HT1080 (cell line): ENCODE results near the gene IFI27. TPM values are rescaled to one million over a fixed set of nuclear protein-coding genes. Genes with fewer than 3 reads are reported as not detected.

Experiments
- DNase-seq: peaks from one replicate; pipeline ENCODE4 v3.0.0-alpha.2; 2015; ENCODE audit warnings: low read depth
- total RNA-seq: library from RNA; depleted of rRNA; stranded (reverse); fragments of >200 nt; shearing (Covaris generic); gene quantifications from 2 replicates; pipeline ENCODE4 v1.2.3, GENCODE V29; 2014

IFI27 gene
- total RNA-seq, 1 experiment from 2014 or later, result 6.2 TPM

DNA sequence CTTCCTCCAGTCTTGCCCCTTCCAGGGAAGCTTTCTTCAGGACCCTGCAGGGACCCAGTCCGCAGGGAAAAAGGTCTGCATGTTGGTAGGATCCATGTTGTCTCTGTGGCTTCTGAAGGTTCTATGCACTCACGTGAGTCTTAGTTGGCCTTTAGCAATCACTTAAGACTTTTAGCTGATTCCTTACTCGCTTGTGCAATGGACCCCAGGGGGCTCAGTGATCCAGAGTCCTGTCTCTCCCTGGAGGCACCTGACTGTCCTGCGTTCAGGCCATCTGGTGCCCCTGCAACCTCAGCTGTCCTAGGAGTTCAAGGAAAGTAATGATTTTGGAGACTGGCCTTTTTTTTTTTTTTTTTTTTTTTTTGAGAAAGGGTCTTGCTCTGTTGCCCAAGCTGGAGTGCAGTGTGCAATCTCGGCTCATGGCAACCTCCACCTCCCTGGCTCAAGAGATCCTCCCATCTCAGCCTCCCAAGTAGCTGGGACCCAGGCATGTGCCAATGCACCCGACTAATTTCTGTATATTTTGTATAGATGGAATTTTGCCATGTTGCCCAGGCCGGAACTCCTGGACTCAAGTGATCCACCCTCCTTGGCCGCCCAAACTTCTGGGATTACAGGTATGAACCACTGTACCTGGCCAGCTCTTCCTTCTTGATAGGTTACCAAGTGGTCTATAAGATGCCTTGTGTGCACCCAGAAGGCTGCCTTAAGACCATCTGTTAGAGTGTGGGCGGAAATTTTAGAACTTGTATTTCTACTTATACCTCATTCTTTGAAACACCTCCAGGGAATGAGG, 14.2 kb downstream of the IFI27 start:
- DNase-seq, result no peak

DNA sequence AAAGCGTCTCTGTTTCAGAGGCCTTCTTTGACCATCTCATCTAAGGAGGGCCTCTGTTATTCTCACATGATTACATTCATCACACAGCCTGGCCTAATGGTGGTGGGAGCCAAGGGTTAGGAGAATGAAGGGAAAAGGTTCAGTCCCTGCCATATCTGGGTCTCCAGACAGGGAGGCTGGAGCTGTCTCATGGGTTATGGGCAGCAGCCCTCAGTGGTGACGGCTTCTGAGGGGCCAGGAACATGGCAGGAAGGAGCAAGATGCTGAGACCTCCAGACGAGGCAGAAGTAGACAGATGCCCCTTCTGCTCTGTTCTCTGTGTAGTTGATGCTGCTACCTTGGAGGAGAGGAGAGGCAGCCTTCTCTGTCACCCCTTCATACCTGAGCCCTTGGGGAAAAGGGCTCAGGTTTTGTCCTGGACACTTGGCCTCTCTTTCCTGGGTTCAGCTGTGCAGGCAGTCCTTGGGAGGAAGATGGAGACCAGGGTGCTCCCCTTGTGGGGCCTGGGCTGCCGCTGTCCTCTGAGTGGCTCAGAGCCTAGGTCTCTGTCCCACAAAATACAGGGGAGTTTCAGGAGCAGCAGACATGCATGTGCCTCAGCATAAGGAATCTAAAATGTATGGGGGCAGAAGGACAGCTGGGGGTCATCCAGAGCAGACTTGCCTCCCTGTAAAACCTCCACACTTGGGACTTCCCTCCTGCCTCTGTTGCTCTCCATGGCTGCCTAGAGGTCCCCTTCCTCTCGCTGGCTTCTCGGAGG, 15.3 kb downstream of the IFI27 start:
- no peak for DNase-seq

DNA sequence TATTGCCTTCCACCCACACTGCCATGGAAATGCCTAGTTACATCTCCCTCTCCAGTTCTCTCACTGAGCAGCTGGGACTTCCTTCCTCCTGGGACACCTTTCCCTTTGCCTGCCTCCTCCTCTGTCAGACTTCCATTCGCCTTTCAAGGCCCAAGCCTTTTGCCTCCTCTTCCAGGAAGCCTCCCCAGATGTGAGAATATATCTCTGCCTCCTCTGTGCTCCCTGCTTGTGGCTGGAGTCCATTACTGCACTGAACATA, 15.8 kb downstream of the IFI27 start:
- no peak for DNase-seq

DNA sequence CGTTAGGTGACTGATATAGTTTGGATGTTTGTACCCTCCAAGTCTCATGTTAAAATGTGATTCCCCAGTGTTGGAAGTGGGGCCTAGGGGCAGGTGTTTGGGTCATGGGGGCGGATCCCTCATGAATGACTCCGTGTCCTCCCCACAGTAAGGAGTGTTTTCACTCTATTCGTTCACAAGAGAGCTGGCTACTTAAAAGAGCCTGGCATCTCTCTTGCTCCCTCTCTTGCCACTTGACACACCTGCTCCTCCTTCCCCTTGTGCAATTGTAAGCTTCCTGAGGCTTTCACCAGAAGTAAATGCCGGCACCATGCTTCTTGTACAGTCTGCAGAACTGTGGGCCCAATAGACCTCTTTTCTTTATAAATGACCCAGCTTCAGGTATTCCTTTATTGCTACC, 16.3 kb downstream of the IFI27 start:
- DNase-seq, result no peak

DNA sequence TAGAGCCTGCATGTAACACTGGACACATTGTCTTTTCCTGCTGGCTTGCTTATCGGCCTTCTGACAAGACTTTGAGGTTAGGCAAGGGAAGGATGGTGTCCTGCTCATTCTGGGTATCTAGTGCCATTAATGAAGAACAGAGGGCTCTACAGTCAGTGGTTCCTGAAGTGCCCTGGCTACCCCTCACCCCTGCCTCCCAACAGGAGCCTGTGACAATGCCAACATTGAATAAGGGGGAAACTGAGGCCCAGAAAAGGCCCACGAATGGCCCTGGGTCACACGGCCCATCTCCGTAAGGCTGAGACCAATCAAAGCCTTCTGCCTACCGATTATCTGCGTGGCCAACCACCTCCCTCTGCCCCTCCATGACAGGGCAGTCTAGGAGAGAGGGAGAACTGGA, 16.8 kb downstream of the IFI27 start:
- no peak for DNase-seq

DNA sequence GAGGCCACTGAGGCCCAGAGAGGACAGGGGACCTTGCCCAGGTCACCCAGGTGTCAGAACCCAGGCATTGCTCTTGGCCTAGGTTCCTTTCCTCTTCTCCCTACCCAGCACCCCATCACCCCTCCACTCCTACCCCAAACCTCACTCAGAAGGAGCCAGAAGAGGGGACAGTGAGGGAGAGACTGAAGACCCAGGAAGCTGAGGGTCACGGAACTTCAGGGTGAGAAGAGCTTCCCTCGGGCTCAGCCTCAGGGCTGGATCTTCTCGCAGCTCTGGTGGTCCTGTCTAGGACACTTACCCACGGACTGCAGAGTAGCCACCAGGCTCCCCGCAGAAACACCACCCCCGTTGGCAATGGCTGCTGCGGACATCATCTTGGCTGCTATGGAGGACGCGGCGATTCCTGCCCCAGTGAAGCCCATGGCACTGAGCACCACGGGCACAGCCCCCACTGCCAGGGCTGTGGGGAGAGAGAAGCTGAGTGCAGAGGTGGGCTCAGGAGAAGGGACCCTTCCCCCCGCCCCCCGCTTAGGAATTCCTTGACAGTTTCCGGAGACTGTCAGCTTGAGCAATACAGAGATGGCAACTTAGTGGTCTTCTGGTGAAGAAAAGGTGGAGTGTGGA, 17.8 kb downstream of the IFI27 start:
- no peak for DNase-seq

DNA sequence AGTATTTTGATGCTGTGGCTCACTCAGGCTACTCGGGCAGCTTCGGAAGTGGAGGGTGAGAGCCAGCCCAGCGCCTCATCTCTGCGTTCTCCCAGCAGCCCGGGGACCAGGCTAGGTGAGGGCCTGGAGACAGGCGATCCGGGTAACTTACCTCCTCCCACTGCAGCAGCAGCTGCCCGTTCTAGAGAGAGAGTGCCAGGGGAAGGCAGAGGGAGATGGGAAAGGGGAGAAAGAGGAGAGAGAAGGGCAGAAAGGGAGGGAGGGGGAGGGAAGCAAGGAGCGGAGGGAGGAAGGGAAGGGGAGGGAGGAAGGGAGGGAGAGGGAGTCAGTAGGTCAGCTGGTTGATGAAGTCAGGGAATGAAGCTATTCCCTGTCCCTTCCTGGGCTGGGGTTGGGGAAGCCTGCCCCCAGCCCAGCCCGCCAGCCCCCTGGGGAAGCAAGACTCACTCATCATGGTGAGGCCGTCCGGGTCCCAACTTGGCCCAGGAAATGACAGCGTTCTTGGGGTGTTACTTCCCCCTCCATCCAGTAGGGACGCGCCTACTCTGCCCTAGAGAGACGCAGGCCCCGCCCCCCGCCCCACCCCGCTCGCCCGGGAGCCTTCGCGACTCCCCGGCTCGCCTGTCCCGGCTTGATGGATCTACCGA, 18.7 kb downstream of the IFI27 start, which contains the start of gene IFI27L2:
Gene IFI27L2, minus strand, starts transcription at position 494 of the 647 bp plus-strand sequence. Its CDS starts 40 bp downstream, at position 454.
- peak; percentile 82 for DNase-seq

DNA sequence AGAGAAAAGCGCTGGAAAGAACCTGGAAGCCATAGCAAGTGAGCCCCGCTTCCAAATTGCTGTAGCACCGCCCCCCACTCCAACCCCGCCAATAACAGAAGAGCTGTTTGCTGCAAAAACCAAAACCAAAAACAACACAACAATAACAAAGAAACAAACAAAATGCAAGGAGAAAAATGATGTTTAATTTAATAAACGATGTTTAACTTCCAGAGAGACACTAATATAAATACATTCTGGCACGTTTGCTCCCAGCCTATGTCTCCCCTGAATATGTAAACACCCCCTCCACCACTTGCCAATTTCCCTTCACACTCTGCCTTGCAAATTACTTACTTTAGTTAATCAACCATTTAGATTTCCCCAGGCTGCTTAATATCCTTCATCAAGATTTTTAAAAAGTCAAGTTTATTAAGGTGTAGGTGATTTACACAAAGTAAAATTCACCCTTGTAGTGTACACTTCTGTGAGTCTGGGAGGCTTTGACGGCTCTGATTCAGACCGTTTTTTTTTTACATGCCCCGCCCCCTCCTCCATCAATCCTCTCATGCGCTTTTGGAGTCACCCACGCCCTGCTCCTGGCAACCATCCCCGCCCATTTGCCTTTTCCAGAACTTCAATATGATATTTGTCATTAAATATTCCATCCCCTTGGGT, 19.4 kb downstream of the IFI27 start:
- peak; percentile 68 for DNase-seq

DNA sequence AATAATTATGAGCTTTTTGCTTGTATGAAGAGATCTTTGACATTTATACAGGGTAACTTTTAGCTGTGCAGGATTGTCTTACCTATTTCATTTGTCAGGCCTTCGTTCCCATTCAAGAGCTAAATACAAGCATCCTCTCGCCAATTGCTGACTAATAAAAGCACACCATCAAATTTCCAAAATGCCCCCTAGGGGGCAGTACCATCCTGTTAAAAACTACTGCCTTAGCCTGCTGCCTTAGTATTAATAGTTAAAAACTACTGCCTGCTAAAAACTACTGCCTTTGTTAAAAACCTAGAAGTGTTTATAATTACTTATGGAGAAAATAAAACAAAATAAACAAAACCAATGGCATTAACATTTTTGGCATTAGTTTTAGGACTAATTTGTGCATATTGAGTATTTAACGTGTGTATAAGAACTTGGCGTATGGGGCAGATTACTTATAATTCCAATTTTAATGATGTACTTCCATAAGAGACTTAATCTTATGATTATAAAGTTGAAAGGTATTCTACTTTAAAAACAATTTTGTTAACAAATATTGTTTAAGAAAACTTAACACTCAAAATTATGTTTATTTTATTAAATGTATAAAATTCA, 21.9 kb downstream of the IFI27 start:
- DNase-seq, result peak; percentile 75

DNA sequence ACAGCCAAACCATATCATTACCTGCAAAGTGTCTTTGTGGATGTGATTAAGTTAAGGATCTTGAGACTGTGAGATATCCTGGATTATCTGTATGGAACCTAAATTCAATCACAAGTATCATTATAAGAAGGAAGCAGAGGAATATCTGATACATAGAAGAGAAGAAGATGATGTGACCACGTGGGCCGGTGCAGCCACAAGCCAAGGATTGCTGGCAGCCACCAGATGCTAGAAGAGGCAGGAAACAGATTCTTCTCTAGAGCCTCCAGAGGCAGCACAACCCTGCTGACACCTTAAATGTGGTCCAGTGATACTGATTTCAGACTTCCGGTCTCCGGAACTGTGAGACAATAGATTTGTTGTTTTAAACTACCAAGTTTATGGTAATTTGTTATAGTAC, 24.9 kb downstream of the IFI27 start:
- DNase-seq, result no peak

DNA sequence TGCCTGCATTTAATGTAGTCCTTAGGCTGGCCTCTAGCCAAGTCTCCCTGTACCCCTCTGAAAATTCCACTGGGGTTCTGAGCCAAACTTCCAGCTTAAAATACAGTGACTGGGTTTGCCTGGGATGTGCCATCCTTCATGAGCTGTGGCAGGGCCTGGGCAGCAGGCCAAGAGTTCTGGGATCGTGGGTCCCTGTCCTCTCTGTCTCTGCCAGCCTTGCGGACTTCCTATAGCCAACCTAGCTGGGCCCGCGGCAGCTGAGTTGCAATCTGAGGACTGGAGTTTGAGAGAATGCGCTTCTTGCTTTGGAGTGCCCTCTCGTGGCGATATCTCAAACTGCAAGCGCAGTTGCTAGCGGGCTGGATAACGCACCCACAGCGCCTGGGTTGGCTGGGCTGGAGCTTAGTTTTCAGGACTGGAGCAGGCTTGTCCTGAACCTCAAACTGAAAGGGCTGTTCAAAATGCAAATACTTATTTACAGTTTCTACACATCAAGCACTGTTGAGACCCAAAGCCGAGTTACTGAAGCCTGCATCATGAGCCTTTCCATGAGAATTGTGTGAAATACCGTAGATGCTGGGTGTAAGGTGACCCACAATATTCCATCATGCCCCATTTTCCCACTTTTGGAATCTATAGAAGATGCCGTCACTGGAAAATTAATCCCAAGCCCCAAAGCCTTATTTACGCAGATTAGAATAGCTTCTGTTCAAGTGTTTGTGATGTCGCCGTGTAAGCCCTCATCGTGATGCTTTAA, 26.2 kb downstream of the IFI27 start:
- peak; percentile 78 for DNase-seq

DNA sequence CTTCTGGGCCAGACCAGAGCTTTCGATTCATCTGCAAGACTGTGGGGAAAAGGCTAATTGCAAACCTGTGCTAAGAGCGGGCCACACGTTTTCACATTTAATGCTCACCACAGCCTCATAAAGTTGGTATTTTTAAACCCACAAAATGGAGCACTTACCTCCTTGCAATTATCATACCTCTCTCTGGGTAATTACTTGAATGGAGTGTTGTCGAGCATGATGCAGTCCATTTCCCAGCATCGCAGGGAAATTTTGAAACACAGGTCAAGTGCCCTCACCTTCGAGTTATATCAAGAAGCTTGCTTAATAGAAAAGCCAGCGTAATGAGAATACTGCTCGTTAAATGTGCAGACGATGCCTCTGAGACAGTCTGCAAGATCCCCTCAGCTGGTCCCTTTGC, 27.7 kb downstream of the IFI27 start:
- no peak for DNase-seq

DNA sequence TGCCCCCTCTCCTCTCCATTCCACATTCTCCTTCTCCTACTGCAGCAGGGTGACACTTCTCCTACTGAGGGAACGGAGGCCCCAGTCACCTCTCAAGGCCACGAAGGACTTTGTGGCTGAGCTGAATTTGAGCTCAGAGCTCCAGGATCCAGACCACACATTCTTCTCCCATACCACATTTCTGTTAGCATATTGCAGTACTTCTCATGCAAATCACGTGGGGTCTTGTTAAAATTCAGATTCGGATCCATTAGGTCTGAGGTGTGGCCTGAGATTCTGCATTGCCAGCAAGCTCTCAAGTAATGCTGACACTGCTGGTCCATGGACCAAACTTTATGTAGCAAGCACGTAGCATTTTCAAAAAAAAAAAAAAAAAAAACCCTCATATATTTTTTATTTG, 28.5 kb downstream of the IFI27 start:
- no peak for DNase-seq

DNA sequence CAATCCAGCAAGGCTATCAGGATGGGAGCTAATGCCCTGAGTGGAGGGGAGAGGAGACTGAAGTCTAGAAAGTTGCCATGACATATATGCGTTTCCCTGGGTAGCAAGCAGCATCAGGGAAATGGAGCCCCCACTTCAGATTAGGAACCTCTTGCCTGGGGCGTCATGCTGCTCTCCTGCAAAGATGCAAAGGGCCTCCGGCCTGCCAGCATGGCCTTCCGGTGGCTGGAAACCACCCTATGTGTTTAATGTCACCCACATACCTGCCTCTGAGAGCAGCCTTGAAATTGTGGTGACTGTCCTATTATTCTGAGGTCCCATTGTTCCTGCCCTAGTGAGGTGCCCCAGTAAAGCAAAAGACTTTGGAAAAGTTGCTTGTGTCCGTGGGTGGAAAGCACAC, 28.9 kb downstream of the IFI27 start:
- no peak for DNase-seq

DNA sequence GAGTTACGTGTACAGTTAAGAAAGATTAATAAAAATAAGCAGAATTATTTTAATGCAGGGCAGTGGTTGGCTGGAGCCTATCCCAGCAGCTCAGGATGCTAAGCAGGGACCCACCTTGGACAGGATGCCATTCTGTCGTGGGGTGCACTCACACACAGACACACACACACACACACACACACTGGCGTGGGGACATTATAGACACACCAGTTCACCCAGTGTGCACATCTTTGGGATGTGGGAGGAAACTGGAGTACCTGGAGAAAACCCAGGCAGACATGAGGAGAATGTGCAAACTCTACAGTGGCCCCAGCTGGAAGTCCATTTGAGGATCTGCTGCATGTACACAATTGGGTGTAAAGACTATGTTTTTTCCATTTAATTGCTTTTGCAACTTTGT, 31.7 kb downstream of the IFI27 start:
- DNase-seq, result no peak

DNA sequence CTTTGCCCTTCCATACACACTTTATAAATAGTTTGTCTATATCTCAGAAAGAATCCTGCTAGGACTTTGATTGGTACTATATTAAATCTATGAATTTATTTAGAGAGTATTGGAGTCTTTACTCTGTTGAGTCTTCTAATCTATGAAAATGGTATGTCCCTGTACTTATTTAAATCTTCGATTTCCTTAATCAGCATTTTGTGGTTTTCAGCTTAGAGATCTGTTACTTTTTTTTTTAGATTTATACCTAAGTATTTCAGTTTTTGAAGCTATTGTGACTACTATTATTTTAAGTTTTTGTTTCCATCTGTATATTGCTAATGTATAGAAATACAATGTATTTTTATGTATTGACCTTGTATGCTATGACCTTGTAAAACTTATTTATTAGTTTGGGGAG, 32.3 kb downstream of the IFI27 start:
- no peak for DNase-seq

DNA sequence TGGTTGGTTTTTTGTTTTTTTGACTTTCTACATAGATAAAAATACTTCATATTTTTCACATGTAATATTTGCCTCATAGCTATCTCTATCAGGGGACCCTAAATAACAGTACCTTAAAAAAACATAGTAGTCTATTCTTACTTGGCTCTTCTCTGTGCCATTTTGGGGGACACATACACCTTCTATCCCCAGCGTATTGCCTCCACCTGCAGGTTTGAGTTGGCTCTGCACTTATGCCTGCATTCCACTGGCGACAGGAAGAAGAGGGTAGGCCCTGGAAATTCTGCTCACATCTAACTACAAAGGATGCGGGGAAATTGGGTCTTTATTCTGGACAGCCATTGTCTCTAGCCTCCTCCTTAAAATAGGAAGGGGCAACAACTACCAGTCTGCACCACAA, 32.7 kb downstream of the IFI27 start:
- DNase-seq, result no peak

DNA sequence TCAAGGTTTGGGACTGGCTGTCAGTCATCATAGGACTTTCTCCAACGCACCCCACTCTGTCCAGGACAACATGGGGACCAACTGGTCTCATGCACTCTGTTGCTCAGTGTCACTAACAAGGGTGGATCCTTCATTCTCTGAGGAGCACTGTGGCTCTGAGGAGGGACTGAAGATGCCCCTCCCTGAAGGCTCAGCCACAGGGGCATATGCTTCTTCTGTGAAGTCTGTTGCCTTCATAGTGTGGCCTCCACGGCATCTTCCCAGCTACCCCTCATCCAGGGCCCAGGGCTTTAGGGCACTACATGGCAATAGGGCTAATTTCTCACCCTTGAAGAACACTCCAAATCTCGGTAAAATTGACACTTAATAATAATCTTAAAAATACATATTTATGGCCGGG, 33.2 kb downstream of the IFI27 start:
- DNase-seq, result no peak

DNA sequence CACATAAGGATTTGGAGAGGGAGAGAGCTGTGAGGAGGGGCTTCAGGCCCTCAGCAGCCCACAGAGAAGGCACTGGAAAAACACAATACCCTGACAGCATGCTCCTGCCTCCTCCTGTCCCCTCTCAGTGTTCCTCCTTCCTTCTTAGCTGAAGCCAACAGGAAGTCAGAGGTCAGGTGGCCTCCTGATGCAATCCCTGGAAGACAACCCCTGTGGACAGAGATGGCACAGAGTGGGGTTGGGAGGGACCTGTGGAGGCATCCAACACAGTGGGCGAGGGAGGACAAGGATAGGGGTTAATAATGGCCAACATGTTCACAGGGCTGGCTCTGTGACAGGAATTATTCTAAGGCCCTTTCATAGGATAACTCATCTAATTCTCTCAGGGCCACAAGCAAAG, 34.2 kb downstream of the IFI27 start:
- no peak for DNase-seq

DNA sequence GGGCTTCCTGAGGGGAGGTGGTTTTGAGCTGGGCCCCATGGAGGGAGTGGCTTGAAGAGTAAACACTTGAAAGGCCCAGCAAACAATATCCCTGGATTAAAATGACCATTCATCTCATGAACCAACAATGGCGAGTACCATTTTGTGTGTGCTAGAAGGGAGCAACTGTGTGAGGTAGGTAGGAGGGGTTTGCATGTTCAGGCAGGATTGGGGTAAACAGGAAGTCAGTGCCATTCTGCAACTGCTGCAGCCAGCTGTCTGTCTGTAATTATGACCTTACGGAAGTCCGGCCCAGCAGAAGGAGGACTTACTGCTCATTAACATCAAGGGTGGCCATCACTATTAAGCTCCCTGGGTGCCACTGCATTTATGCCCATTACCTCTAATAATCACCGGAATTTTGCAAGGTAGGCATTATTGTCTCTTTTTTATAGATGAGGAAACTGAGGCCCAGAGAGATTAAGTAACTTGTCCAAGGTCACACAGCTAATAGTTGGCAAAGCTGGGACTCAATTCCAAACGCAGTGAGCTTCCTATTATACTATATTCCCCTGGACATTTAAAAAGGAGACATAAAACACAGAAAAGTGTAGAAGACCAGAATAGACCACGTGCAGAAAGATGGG, 35.5 kb downstream of the IFI27 start:
- no peak for DNase-seq
